SU-DHL-6 (cell line): ENCODE measurements around the gene DAO.

ENCODE experiments used
- H2AFZ ChIP-seq: fragments of 200-600 bp; sonication (generic); 2 replicates; pipeline ENCODE4 v1.6.1; 2014; ENCODE audit warnings: low read depth, mild to moderate bottlenecking, moderate library complexity, mixed read lengths, antibody characterized with exemption, low read length; ENCODE audit not compliant: severe bottlenecking
- H3F3A ChIP-seq: fragments of 200-600 bp; shearing (Covaris generic); 2 replicates; pipeline ENCODE4 v1.6.0; 2016; ENCODE audit warnings: antibody characterized with exemption, mild to moderate bottlenecking; ENCODE audit not compliant: insufficient read depth
- H3K27ac ChIP-seq: fragments of 200-600 bp; sonication (generic); 2 replicates; pipeline ENCODE4 v1.5.1; 2016; ENCODE audit warnings: low read depth, mild to moderate bottlenecking, low read length, moderate library complexity, mixed read lengths
- H3K27me3 ChIP-seq: fragments of 200-600 bp; sonication (generic), shearing (Covaris generic); 2 replicates; pipeline ENCODE4 v1.6.0; 2014; ENCODE audit warnings: mild to moderate bottlenecking, low read length
- H3K36me3 ChIP-seq: fragments of 200-600 bp; sonication (generic); 2 replicates; pipeline ENCODE4 v1.6.1; 2014; ENCODE audit warnings: mild to moderate bottlenecking, low read length, mixed read lengths
- H3K4me2 ChIP-seq: fragments of 300-600, 200-600 bp; shearing (Covaris generic), sonication (generic); 2 replicates; pipeline ENCODE4 v1.6.0; 2014; ENCODE audit warnings: low read length, low read depth, mild to moderate bottlenecking; ENCODE audit not compliant: poor library complexity, severe bottlenecking
- H3K4me3 ChIP-seq: fragments of 200-600 bp; sonication (generic); 2 replicates; pipeline ENCODE4 v1.5.1; 2014; ENCODE audit warnings: antibody characterized with exemption, low read length, mild to moderate bottlenecking, mixed read lengths; ENCODE audit not compliant: insufficient read depth, poor library complexity, severe bottlenecking
- H3K79me2 ChIP-seq: fragments of 200-600 bp; sonication (generic); 2 replicates; pipeline ENCODE4 v1.6.1; 2014; ENCODE audit warnings: mild to moderate bottlenecking, low read length, moderate library complexity; ENCODE audit not compliant: insufficient read depth
- H3K9ac ChIP-seq: fragments of 200-600 bp; sonication (generic); 2 replicates; pipeline ENCODE4 v1.7.0; 2014; ENCODE audit warnings: mild to moderate bottlenecking, low read length
- H3K9me2 ChIP-seq: fragments of 200-600 bp; sonication (generic); replicated peaks from 2 replicates; pipeline ENCODE4 v1.6.1; 2014; ENCODE audit warnings: low read length; ENCODE audit not compliant: insufficient read depth
- H3K9me3 ChIP-seq: fragments of 200-600 bp; sonication (generic); 2 replicates; pipeline ENCODE4 v1.6.1; 2014; ENCODE audit warnings: low read length, mixed read lengths; ENCODE audit not compliant: insufficient read depth
- H4K20me1 ChIP-seq: fragments of 200-600 bp; sonication (generic); 2 replicates; pipeline ENCODE4 v1.6.1; 2014; ENCODE audit warnings: low read depth, mild to moderate bottlenecking, antibody characterized with exemption, low read length, moderate library complexity, mixed read lengths
- EZH2phosphoT487 ChIP-seq: fragments of 200-600 bp; sonication (generic), shearing (Covaris generic); conservative IDR thresholded peaks from 2 replicates; pipeline ENCODE4 v1.6.1; 2018; ENCODE audit warnings: mild to moderate bottlenecking, antibody characterized with exemption, low read length, moderate library complexity, mixed read lengths
- TF ChIP-seq, protein P1 (sequence below): fragments of 200-600 bp; sonication (generic); IDR thresholded peaks from one replicate; pipeline ENCODE4 v1.5.1; 2017; ENCODE audit warnings: antibody characterized with exemption, mild to moderate bottlenecking, low read length, moderate library complexity; ENCODE audit not compliant: insufficient read depth, poor library complexity, severe bottlenecking

The DAO gene

DNA sequence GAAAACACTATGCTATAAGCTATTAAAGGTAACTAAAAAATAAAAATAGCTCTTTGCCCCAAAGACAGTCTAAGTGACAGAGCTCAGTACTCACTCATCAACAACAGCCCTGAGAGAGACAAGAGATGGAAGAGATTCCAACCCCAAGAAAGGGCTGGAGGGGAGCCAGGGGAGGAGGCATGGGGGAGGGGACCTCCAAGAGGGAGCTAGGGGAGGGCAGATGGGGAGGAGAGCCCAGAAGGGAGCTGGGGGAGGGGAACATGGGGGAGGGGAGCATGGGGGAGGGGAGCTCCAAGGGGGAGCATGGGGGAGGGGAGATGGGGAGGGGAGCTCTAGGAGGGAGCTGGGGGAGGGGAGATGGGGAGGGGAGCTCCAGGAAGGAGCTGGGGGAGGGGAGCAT lies 30.2 kb upstream of the DAO start:
- no peak overlapping the region for H2AFZ ChIP-seq
- H3K36me3 ChIP-seq, result no peaks in the 10 kb centered on the region

DNA sequence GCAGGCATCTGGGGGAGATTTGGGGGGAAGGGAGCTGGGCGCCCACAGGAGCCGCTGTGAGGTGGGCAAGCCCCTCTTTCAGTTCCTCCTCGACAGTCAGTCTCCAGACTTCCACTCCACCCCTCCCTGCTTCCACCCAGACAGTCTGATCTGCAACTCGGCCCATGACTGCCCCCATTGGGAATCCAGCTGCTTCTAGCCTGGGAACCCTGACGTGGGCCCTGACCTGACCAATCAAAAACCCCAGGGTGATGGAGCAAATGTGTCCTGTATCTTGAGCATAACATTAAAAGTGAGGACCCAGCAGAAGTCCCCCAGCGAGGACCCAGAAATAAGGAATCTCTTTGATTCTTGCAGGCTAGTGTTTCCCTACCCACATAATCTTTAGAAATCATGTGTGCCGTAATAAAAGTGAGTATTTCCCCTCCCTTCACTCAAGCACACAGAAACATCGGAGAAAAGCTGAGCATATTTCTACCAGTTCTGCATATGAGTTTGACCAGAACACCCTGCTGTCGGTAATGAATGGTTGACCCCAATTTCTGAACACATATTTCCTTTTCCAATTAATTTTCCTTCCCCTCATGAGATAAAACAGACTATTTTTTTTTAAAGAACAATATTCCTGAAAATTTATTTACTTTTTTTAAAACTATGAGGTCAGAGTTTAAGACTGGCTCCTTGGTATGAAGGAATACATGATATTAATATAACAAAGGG lies 28.9 kb upstream of the DAO start:
- Histone ChIP-seq H3K27me3 (no peaks in the 10 kb centered on the region), H4K20me1 (no peaks in the 10 kb centered on the region), H3K4me3 (no peak overlapping the region), H2AFZ (no peak overlapping the region), H3K27ac (no peak overlapping the region), H3K36me3 (no peaks in the 10 kb centered on the region), H3K4me2 (no peak overlapping the region), H3K9ac (no peak overlapping the region), H3K79me2 (no peaks in the 10 kb centered on the region), H3F3A (no peaks in the 10 kb centered on the region; the same call in 1 of the 2 replicates), H3K9me2 (no peaks in the 10 kb centered on the region), H3K9me3 (0 out of 2 replicates have a peak, but pooled peaks cover 5% of the 10 kb centered on the region)
- TF ChIP-seq, protein P1, sequence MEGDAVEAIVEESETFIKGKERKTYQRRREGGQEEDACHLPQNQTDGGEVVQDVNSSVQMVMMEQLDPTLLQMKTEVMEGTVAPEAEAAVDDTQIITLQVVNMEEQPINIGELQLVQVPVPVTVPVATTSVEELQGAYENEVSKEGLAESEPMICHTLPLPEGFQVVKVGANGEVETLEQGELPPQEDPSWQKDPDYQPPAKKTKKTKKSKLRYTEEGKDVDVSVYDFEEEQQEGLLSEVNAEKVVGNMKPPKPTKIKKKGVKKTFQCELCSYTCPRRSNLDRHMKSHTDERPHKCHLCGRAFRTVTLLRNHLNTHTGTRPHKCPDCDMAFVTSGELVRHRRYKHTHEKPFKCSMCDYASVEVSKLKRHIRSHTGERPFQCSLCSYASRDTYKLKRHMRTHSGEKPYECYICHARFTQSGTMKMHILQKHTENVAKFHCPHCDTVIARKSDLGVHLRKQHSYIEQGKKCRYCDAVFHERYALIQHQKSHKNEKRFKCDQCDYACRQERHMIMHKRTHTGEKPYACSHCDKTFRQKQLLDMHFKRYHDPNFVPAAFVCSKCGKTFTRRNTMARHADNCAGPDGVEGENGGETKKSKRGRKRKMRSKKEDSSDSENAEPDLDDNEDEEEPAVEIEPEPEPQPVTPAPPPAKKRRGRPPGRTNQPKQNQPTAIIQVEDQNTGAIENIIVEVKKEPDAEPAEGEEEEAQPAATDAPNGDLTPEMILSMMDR, result no peak
- no peak for TF ChIP-seq EZH2phosphoT487

More for the DNA sequence above, 30.2 kb upstream of the DAO start:
- Histone ChIP-seq H4K20me1 (no peaks in the 10 kb centered on the region), H3K9me2 (no peaks in the 10 kb centered on the region), H3F3A (no peaks in the 10 kb centered on the region; the same call in 1 of the 2 replicates), H3K9me3 (no peaks in the 10 kb centered on the region), H3K9ac (no peak overlapping the region), H3K4me2 (no peak overlapping the region), H3K79me2 (no peaks in the 10 kb centered on the region), H3K4me3 (no peak overlapping the region), H3K27me3 (no peaks in the 10 kb centered on the region), H3K27ac (no peak overlapping the region)
- TF ChIP-seq EZH2phosphoT487, result no peak
- TF ChIP-seq, protein P1, result no peak

DNA sequence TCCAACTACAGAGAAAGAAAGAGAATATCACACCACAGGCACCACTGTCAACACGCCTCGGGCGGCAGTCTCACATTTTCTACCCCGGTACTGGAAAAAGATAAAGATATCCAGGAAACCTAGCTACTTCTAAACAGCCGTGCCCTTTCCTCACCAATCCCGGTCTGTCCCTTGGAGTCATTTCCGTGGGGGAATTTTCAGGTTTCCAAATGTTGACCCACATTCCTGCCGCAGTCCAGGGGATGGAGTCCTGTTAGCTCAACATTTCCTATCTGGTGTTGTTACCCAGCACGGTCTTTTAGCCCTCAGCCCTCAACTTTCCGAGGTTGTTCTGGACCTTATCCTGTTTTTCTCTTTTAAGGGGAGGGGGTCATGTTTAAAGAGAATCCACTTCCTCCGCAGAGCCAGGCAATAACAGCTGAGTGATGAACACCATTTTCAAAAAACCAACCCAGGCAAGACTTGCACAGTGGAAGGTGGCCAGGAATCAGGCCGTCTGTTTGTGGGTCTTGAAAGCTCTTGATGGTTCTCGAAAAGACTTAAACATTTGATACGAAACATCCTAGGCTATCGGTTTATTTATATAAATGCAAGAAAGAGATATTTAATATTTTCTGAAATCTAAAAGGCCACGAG lies 27.1 kb upstream of the DAO start:
- no peaks in the 10 kb centered on the region for H3K27me3 ChIP-seq
- no peaks in the 10 kb centered on the region for H3K79me2 ChIP-seq
- no peak for TF ChIP-seq EZH2phosphoT487
- TF ChIP-seq, protein P1, result no peak
- H3K9me3 ChIP-seq, result 0 out of 2 replicates have a peak, but pooled peaks cover 5% of the 10 kb centered on the region
- no peak overlapping the region for H3K27ac ChIP-seq
- peaks cover 4% of the 10 kb centered on the region; the same call in 1 of the 2 replicates for H3F3A ChIP-seq
- H2AFZ ChIP-seq, result no peak overlapping the region
- no peaks in the 10 kb centered on the region for H3K36me3 ChIP-seq
- H3K4me2 ChIP-seq, result no peak overlapping the region
- no peak overlapping the region for H3K9ac ChIP-seq
- no peak overlapping the region for H3K4me3 ChIP-seq
- no peaks in the 10 kb centered on the region for H4K20me1 ChIP-seq
- no peaks in the 10 kb centered on the region for H3K9me2 ChIP-seq
